Suprapubic skin (tissue), 4 donors: ENCODE measurements around the gene PPP2R1B.

Source experiments
- POLR2A ChIP-seq, 2 donors: fragments of 450-650 bp; IDR thresholded peaks; one replicate each; pipeline ENCODE4 v1.6.1; 2017; ENCODE audit warnings: antibody characterized with exemption in 2 of 2, mild to moderate bottlenecking in 2 of 2, moderate library complexity in 2 of 2
- POLR2AphosphoS5 ChIP-seq, 3 donors: sonication (generic); formaldehyde crosslinking; IDR thresholded peaks; one replicate each; pipeline ENCODE4 v1.6.1; 2017; ENCODE audit warnings: antibody characterized with exemption in 3 of 3
- TF ChIP-seq, protein P1 (sequence below), 2 donors: fragments of 200-600 bp in 1 of 2; fragments of 450-650 bp in 1 of 2; sonication (generic) in 1 of 2; IDR thresholded peaks; one replicate each; pipeline ENCODE4 v1.5.1; 2016 to 2019; ENCODE audit warnings: antibody characterized with exemption in 2 of 2, mild to moderate bottlenecking in 1 of 2, moderate library complexity in 1 of 2

DNA sequence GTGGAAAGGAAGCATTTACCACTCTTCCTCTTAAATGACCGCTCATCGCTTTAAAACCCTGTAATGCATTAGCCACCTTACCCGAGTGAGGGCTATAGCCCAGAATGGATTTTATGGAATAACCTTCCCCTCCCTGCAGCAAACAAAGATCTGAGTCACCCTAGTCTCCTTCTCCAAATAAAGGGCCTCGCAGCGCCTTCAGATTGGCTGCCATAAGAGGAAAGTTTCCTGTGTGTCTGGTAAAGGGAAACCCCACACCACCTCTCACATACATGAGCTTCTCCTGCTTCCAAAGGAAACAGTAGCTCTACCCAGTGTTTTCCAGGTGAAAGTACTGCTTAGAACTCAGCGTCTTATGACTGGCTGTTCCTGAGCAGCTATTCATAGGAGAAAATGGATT lies 47.8 kb downstream of the PPP2R1B start:
- TF ChIP-seq, protein P1, sequence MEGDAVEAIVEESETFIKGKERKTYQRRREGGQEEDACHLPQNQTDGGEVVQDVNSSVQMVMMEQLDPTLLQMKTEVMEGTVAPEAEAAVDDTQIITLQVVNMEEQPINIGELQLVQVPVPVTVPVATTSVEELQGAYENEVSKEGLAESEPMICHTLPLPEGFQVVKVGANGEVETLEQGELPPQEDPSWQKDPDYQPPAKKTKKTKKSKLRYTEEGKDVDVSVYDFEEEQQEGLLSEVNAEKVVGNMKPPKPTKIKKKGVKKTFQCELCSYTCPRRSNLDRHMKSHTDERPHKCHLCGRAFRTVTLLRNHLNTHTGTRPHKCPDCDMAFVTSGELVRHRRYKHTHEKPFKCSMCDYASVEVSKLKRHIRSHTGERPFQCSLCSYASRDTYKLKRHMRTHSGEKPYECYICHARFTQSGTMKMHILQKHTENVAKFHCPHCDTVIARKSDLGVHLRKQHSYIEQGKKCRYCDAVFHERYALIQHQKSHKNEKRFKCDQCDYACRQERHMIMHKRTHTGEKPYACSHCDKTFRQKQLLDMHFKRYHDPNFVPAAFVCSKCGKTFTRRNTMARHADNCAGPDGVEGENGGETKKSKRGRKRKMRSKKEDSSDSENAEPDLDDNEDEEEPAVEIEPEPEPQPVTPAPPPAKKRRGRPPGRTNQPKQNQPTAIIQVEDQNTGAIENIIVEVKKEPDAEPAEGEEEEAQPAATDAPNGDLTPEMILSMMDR (IDR thresholded peaks at IDR 0.05): no peak
- TF ChIP-seq POLR2A (IDR thresholded peaks at IDR 0.05) (no peak), POLR2AphosphoS5 (IDR thresholded peaks at IDR 0.05) (no peak)
